Activated CD8-positive, alpha-beta memory T cell treated with anti-CD3 and anti-CD28 coated beads, Interleukin-2, amount 50 U/mL, for 48 hours (primary cell): ENCODE results near the gene SYS1.
A peak's percentile ranks its signal among the peaks of the same experiment; 100 is the strongest.

Experiments
- DNase-seq: peaks from one replicate; pipeline ENCODE4 v3.0.0-alpha.2; 2020

Gene SYS1

DNA sequence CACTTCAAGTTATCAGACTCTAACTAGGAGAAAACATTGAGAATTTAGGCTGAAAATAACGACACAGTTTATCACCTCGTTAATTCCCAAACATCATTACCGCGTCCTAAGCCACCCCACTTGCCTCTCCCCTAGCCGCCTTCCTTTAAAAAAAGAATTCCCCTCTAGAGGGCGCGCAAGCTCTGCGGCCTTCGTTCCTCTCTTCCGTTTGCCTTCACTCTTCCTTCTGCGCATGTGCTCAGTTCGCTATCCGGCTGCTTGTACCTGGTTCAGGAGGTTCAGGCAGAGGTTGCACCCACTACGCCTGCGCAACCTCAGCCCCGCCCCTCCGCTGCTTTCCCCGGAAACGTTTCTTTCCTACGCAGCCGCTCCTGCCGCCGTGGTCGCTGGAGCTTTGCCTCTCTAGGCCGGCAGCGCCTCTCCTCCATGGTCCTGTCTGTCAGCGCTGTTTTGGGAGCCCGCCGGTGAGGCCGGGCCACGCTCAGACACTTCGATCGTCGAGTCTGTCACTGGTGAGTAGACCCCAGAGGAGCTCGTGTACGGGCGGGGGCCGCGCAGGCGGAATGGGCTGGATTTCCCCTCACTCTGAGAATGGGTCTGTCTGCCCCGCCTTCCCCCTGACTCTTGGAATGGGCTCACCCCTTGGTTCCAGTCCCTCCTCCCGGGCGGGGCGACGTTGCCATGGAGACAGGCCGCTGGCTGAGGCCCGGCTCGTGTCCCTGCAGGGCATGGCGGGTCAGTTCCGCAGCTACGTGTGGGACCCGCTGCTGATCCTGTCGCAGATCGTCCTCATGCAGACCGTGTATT is at the start of gene SYS1:
Gene SYS1 (plus strand): TSS at position 353 of the 807 bp plus-strand sequence. CDS start 376 bp downstream, at position 729.
- peak; percentile 97 for DNase-seq

GRCh38 chr20:45313943-45314342 is 49.0 kb upstream of the SYS1 start:
- no peak for DNase-seq

- no peak for DNase-seq
These were observed 47.3 kb upstream of the SYS1 start for GRCh38 chr20:45315672-45316071.

GRCh38 chr20:45316150-45317080 is 46.5 kb upstream of the SYS1 start:
- DNase-seq = no peak

DNA sequence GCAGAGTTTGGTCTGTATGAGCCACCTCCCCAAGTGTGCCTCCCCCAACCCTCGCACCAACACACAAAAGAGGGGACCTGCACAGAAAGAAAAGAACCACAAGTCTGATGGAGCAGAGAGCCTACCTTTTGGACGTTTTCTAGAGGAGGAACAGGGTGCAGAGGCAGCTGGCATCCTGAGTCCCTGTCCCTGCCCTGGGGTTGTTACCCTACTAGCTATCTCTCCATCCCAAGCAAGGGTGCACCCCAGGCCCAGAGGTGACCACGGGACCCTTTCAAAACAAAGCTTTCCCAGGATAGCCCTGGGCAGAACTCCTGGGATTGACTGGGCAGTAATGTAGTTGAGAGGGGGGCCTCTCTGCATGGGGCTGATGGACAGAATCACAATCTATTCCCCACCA is 45.1 kb upstream of the SYS1 start:
- DNase-seq = no peak

- no peak for DNase-seq
These were observed 44.5 kb upstream of the SYS1 start for GRCh38 chr20:45318386-45318939.

DNA sequence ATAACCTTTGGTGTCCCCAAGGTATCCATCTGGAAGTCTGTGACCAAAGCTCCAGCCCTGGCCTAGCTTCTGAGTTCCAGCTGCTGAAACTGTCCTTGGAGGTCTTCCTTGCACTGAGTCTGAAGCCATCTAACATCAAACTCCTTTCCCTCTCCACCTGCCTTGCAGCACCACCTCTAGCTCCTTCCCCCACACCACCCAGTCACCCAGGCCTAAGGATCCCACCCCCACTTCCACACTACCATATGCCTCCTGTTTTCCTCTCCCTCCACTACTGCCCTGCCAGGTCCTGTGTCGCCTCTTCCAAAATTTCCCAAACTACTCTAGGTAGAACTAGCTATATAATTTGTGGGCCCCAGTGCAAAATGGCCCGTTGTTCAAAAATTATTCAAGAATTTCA is 44.0 kb upstream of the SYS1 start:
- no peak for DNase-seq

- no peak for DNase-seq
These were observed 41.9 kb upstream of the SYS1 start for GRCh38 chr20:45320948-45321595.

- no peak for DNase-seq
These were observed 40.0 kb upstream of the SYS1 start for GRCh38 chr20:45322952-45323383.

DNA sequence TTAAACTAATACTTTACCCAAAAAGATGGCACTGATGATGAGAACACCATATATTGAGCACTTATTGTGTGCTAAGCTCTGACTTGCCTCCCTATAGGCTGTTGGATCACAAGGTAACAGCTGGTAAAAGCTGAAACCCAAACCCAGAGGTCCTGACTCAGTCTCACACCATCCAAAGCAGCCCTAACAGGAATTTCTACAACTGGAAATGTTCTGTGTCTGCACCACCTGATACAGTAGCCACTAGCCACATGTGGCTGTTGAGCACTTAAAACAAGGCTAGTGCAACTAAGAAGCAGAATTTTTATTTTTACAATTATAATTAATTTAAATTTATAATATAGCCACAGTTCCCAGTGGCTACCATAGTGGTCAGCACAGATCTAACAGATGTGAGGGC is 39.2 kb upstream of the SYS1 start:
- DNase-seq = no peak

- DNase-seq = no peak
These were observed 37.6 kb upstream of the SYS1 start for GRCh38 chr20:45325371-45325770.

GRCh38 chr20:45328451-45328850 is 34.5 kb upstream of the SYS1 start:
- no peak for DNase-seq

GRCh38 chr20:45329497-45330319 is 33.2 kb upstream of the SYS1 start:
- DNase-seq = no peak

GRCh38 chr20:45330476-45330875 is 32.5 kb upstream of the SYS1 start:
- no peak for DNase-seq

DNA sequence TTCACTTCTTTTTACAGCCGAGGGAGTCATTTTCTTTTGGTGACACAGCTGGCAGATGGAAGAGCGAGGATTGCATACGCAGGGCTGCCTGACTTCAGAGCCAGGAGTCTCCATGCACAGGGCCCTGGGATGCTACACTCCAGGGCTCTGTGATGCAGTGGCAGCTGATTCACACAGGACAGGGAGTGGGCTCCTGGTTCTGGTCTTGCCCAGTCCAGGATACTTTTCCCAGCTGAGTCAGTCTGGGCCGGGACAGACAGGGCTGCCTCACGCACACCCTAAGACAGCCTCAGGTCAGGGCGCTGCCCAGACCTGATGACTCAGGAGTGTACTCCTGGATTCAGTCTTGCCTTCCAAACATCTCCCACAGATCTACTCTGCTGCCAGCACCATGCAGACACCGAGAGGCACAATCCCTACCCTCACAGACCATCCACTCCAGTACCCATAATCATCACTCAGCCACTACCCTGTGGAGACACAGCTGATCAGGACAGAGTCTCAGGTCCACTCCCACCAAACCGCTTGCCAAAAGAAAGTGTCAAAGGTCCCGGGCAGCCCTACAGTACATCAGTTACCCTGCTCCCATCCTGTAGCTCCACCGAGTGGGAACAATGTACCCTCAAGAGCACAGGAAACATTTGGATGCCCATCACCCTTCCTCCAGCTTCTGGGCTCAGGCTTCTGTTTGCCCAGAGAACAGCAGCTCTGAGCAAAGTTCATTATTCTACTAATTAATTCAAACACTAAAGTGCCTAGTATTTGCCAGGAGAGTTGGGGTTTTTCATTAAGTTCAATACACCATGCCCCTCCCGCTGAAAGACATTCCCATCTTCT is 26.2 kb upstream of the SYS1 start:
- no peak for DNase-seq

- DNase-seq = no peak
These were observed 25.4 kb upstream of the SYS1 start for GRCh38 chr20:45337367-45338120.

DNA sequence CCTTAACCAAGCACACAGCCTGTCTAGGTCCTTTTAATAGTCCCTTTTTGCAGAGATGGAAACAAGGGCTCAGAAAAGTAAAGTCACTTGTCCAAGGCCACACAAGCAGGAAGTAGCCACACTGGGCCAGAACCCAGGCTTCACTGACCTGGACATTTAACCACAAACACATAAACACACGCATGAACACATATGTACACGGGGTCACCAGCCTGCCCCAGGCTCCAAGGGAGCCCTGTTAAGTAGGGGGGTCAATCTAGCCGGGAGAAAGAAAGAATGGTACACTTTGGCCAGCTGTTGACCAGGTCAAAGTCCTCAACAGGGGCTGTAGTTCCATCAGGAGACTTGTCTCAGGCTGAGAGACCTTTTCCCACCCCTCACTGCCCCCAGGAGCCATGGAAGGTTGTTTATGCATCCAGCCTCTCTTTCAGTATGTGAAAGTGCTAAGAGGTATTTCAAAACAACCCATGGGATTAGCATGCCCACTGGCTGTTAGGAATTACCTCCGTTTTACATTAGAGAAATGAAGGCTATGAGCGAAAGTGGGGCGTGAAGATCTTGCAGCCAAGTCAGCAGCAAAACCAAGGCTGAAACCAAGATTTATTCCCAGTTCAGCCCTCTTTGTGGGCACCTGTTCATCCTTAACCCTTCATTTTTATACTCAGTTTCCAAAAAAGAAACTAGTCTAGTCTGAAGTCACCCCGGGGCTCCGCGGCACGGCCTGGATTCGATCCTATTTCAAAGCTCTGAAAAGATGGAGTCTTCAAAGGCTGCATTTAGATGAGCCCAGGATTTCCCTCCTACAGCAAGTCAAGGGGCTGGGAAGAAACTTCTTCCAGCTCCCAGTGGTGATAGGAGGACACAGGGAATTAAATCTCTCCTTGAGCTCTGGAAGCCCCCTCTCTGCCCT is 24.6 kb upstream of the SYS1 start:
- no peak for DNase-seq

- DNase-seq = no peak
These were observed 23.9 kb upstream of the SYS1 start for GRCh38 chr20:45339084-45339483.

DNA sequence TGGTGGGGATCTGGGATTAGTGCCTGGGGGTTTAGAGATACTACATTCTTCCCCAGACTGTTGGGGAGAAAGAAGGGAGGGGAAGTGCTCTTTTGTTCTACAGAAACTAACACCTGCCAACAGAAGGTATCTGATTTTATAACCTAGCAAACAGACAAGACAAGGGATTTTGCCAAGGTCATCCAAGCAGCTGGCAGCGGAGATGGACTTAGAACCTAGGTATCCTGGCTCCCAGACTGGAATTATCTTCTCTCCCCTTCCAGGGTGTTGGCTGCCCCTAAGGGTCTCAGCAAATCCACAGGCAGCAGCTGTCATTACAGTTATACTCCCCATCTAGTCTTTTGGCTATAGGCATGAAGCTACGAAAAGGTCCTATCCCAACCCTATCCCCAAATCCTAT is 23.2 kb upstream of the SYS1 start:
- no peak for DNase-seq
